Measurements from ENCODE around the gene ZDHHC13.
"Not testable (repeated sequence)": the region's sequence is repeated elsewhere in the genome, so short reads cannot be mapped to it uniquely, and the experiment has no call there.

Gene ZDHHC13

GRCh38 chr11:19100885-19101284, 16.1 kb upstream of the ZDHHC13 start:
- DNase-seq: no peak

- DNase-seq: no peak
Observed at GRCh38 chr11:19101796-19102520, 15.0 kb upstream of the ZDHHC13 start.

- DNase-seq: no peak
Observed at GRCh38 chr11:19102521-19102900, 14.5 kb upstream of the ZDHHC13 start.

GRCh38 chr11:19105011-19105410, 12.0 kb upstream of the ZDHHC13 start:
- DNase-seq: no peak

GRCh38 chr11:19107125-19107524, 9.8 kb upstream of the ZDHHC13 start:
- DNase-seq: no peak

- no peak for DNase-seq
Observed at GRCh38 chr11:19110295-19110694, 6.7 kb upstream of the ZDHHC13 start.

GRCh38 chr11:19111809-19112208, 5.2 kb upstream of the ZDHHC13 start:
- no peak for DNase-seq

- DNase-seq: no peak
Observed at GRCh38 chr11:19116276-19116970, 545 bp upstream of the ZDHHC13 start.

GRCh38 chr11:19117760-19118097, 761 bp downstream of the ZDHHC13 start:
- no peak for DNase-seq

- DNase-seq: no peak
Observed at GRCh38 chr11:19121646-19122045, 4.7 kb downstream of the ZDHHC13 start.

- DNase-seq: no peak
Observed at GRCh38 chr11:19122960-19123615, 6.1 kb downstream of the ZDHHC13 start.

GRCh38 chr11:19126562-19127325, 9.8 kb downstream of the ZDHHC13 start:
- not testable (repeated sequence) for DNase-seq

- no peak for DNase-seq
Observed at GRCh38 chr11:19134004-19134403, 17.0 kb downstream of the ZDHHC13 start.

GRCh38 chr11:19136884-19137283, 19.9 kb downstream of the ZDHHC13 start:
- not testable (repeated sequence) for DNase-seq

GRCh38 chr11:19145319-19145718, 28.4 kb downstream of the ZDHHC13 start:
- DNase-seq: no peak

GRCh38 chr11:19156892-19157291, 39.9 kb downstream of the ZDHHC13 start:
- DNase-seq: no peak

GRCh38 chr11:19160847-19161246, 43.9 kb downstream of the ZDHHC13 start:
- no peak for DNase-seq

- DNase-seq: no peak
Observed at GRCh38 chr11:19161651-19162050, 44.7 kb downstream of the ZDHHC13 start.

- DNase-seq: no peak
Observed at GRCh38 chr11:19162951-19163505, 46.1 kb downstream of the ZDHHC13 start.

GRCh38 chr11:19163617-19164016, 46.6 kb downstream of the ZDHHC13 start:
- DNase-seq: no peak

GRCh38 chr11:19164230-19164855, 47.4 kb downstream of the ZDHHC13 start:
- DNase-seq: no peak

- DNase-seq: no peak
Observed at GRCh38 chr11:19164881-19165280, 47.9 kb downstream of the ZDHHC13 start.

- no peak for DNase-seq
Observed at GRCh38 chr11:19168090-19168489, 51.1 kb downstream of the ZDHHC13 start.

Data from activated gamma-delta T cell treated with Interleukin-2 at 50 U/mL for 16 hours (primary cell).